Epithelial cell of esophagus (primary cell): ENCODE results near the gene CDC7.

Experiments used
- DNase-seq: peaks from one replicate; pipeline ENCODE4 v3.0.0; 2010; ENCODE audit warnings: low read depth
- H3K4me3 ChIP-seq: 2 replicates; pipeline ENCODE4 v1.5.1; 2011; ENCODE audit warnings: mild to moderate bottlenecking, low read length, control low read depth
- CTCF ChIP-seq: IDR thresholded peaks from 2 replicates; pipeline ENCODE4 v1.5.1; 2011; ENCODE audit warnings: low read depth, mild to moderate bottlenecking, low read length, control low read depth, inconsistent platforms; ENCODE audit not compliant: insufficient read depth; ENCODE audit errors: missing control alignments

The CDC7 gene

GRCh38 chr1:91501971-91502671 is 1.5 kb downstream of the CDC7 start:
- no peak for TF ChIP-seq CTCF
- no peak for DNase-seq
- H3K4me3 ChIP-seq = peak overlapping the region; percentile 80

- no peak overlapping the region for H3K4me3 ChIP-seq
- TF ChIP-seq CTCF = no peak
- no peak for DNase-seq
Measured at GRCh38 chr1:91502672-91503184, 2.1 kb downstream of the CDC7 start.

GRCh38 chr1:91503332-91503900 is 2.8 kb downstream of the CDC7 start:
- TF ChIP-seq CTCF = no peak
- H3K4me3 ChIP-seq = no peak overlapping the region
- DNase-seq = no peak

GRCh38 chr1:91503975-91504530 is 3.4 kb downstream of the CDC7 start:
- TF ChIP-seq CTCF = no peak
- no peak for DNase-seq
- no peak overlapping the region for H3K4me3 ChIP-seq

- no peak for DNase-seq
- H3K4me3 ChIP-seq = no peak overlapping the region
- no peak for TF ChIP-seq CTCF
Measured at GRCh38 chr1:91505086-91505485, 4.4 kb downstream of the CDC7 start.

GRCh38 chr1:91506071-91506470 is 5.4 kb downstream of the CDC7 start:
- H3K4me3 ChIP-seq = no peak overlapping the region
- no peak for TF ChIP-seq CTCF

GRCh38 chr1:91507328-91507727 is 6.7 kb downstream of the CDC7 start:
- DNase-seq = no peak
- no peak for TF ChIP-seq CTCF

More at GRCh38 chr1:91506071-91506470, 5.4 kb downstream of the CDC7 start:
- DNase-seq = no peak

More at GRCh38 chr1:91507328-91507727, 6.7 kb downstream of the CDC7 start:
- H3K4me3 ChIP-seq = no peak overlapping the region
